HEK293 (cell line): ENCODE measurements around the gene VAMP8.
A peak's percentile ranks its signal among the peaks of the same experiment; 100 is the strongest.

Experiments
- CTCF ChIA-PET: fragments of 350-600 bp; formaldehyde crosslinking; extraction: SDS; loops from one replicate; lab custom pipeline; 2021; ENCODE audit warnings: antibody characterized with exemption; lab: Yijun Ruan, JAX
- POLR2A ChIA-PET: fragments of 300-600 bp; formaldehyde crosslinking; extraction: SDS; loops from one replicate; lab custom pipeline; 2020; ENCODE audit warnings: antibody characterized with exemption, inconsistent platforms; lab: Yijun Ruan, JAX
- H3K27ac ChIP-seq: fragments of 200-500 bp; sonication (Bioruptor generic); 2 replicates; pipeline ENCODE4 v1.5.1; 2014; ENCODE audit warnings: low read depth, low read length, control low read depth, inconsistent platforms; ENCODE audit errors: extremely low read depth
- H3K36me3 ChIP-seq, 2 experiments: fragments of 200-500 bp in 1 of 2; sonication (Bioruptor generic) in 1 of 2; 1 replicate in 1 of 2; 2 replicates in 1 of 2; pipeline ENCODE4 v1.5.1; 2014 to 2017; ENCODE audit warnings: inconsistent platforms in 2 of 2, low read length in 2 of 2; ENCODE audit not compliant: control insufficient read depth in 2 of 2, insufficient read depth in 1 of 2
- H3K4me1 ChIP-seq: fragments of 200-500 bp; sonication (Bioruptor generic); 2 replicates; pipeline ENCODE4 v1.5.1; 2014; ENCODE audit warnings: mild to moderate bottlenecking, low read length, inconsistent platforms; ENCODE audit not compliant: control insufficient read depth, insufficient read depth
- H3K4me3 ChIP-seq: 2 replicates; pipeline ENCODE4 v1.5.1; 2011; ENCODE audit warnings: low read depth, mild to moderate bottlenecking, control low read depth, low read length, moderate library complexity
- H3K9me3 ChIP-seq: fragments of 200-500 bp; sonication (Bioruptor generic); 2 replicates; pipeline ENCODE4 v1.5.1; 2014; ENCODE audit warnings: low read depth, low read length, inconsistent platforms; ENCODE audit not compliant: control insufficient read depth, insufficient read depth
- BCL11B ChIP-seq: fragments of 450-650 bp; formaldehyde crosslinking; IDR thresholded peaks from 2 replicates; pipeline ENCODE4 v1.5.1; 2016; ENCODE audit warnings: low read depth, missing biosample characterization, missing genetic modification characterization
- KLF7 ChIP-seq: fragments of 450-650 bp; formaldehyde crosslinking; IDR thresholded peaks from 2 replicates; pipeline ENCODE4 v1.5.1; 2016; ENCODE audit warnings: missing biosample characterization, missing genetic modification characterization, borderline replicate concordance
- MZF1 ChIP-seq: fragments of 450-650 bp; formaldehyde crosslinking; IDR thresholded peaks from 2 replicates; pipeline ENCODE4 v1.5.1; 2017; ENCODE audit warnings: missing biosample characterization, missing genetic modification characterization, borderline replicate concordance
- SCRT1 ChIP-seq: fragments of 450-650 bp; formaldehyde crosslinking; IDR thresholded peaks from 2 replicates; pipeline ENCODE4 v1.5.1; 2016; ENCODE audit warnings: missing biosample characterization, missing genetic modification characterization, borderline replicate concordance
- SETDB1 ChIP-seq: IDR thresholded peaks from one replicate; pipeline ENCODE4 v1.6.1; 2017; ENCODE audit warnings: mild to moderate bottlenecking, low read length, moderate library complexity, mixed read lengths; ENCODE audit not compliant: insufficient read length
- TCF7L2 ChIP-seq: IDR thresholded peaks from 2 replicates; pipeline ENCODE4 v1.6.1; 2011; ENCODE audit warnings: low read depth, mild to moderate bottlenecking, inconsistent platforms, low read length, moderate library complexity, borderline replicate concordance
- ZBTB17 ChIP-seq: fragments of 450-650 bp; formaldehyde crosslinking; IDR thresholded peaks from 2 replicates; pipeline ENCODE4 v1.5.1; 2016; ENCODE audit warnings: missing biosample characterization, missing genetic modification characterization
- ZBTB7A ChIP-seq: fragments of 450-650 bp; formaldehyde crosslinking; IDR thresholded peaks from 2 replicates; pipeline ENCODE4 v1.5.1; 2016; ENCODE audit warnings: low read depth, missing biosample characterization, missing genetic modification characterization
- ZFHX2 ChIP-seq: fragments of 450-650 bp; formaldehyde crosslinking; conservative IDR thresholded peaks from 2 replicates; pipeline ENCODE4 v1.5.1; 2016; ENCODE audit warnings: missing biosample characterization, missing genetic modification characterization
- ZNF16 ChIP-seq: fragments of 450-650 bp; formaldehyde crosslinking; IDR thresholded peaks from 2 replicates; pipeline ENCODE4 v1.5.1; 2016; ENCODE audit warnings: low read depth, missing biosample characterization, missing genetic modification characterization
- ZNF175 ChIP-seq: fragments of 450-650 bp; formaldehyde crosslinking; IDR thresholded peaks from 2 replicates; pipeline ENCODE4 v1.5.1; 2016; ENCODE audit warnings: missing biosample characterization, missing genetic modification characterization
- ZNF239 ChIP-seq: fragments of 450-650 bp; formaldehyde crosslinking; IDR thresholded peaks from 2 replicates; pipeline ENCODE4 v1.5.1; 2016; ENCODE audit warnings: missing biosample characterization, missing genetic modification characterization
- ZNF292 ChIP-seq: fragments of 450-650 bp; formaldehyde crosslinking; IDR thresholded peaks from 2 replicates; pipeline ENCODE4 v1.5.1; 2016; ENCODE audit warnings: low read depth, missing biosample characterization, missing genetic modification characterization, borderline replicate concordance
- ZNF311 ChIP-seq: fragments of 450-650 bp; formaldehyde crosslinking; IDR thresholded peaks from 2 replicates; pipeline ENCODE4 v1.5.1; 2017; ENCODE audit warnings: missing biosample characterization, missing genetic modification characterization, borderline replicate concordance
- ZNF391 ChIP-seq: fragments of 450-650 bp; formaldehyde crosslinking; IDR thresholded peaks from 2 replicates; pipeline ENCODE4 v1.5.1; 2016; ENCODE audit warnings: low read depth, missing biosample characterization, missing genetic modification characterization, borderline replicate concordance
- ZNF510 ChIP-seq: fragments of 450-650 bp; formaldehyde crosslinking; IDR thresholded peaks from 2 replicates; pipeline ENCODE4 v1.5.1; 2018; ENCODE audit warnings: mild to moderate bottlenecking, missing genetic modification characterization, missing biosample characterization; ENCODE audit not compliant: insufficient replicate concordance
- ZNF600 ChIP-seq: fragments of 450-650 bp; formaldehyde crosslinking; IDR thresholded peaks from 2 replicates; pipeline ENCODE4 v1.5.1; 2016; ENCODE audit warnings: missing biosample characterization, missing genetic modification characterization
- ZNF701 ChIP-seq: fragments of 450-650 bp; formaldehyde crosslinking; IDR thresholded peaks from 2 replicates; pipeline ENCODE4 v1.5.1; 2016; ENCODE audit warnings: missing biosample characterization, missing genetic modification characterization
- ZNF776 ChIP-seq: fragments of 450-650 bp; formaldehyde crosslinking; IDR thresholded peaks from 2 replicates; pipeline ENCODE4 v1.5.0; 2017; ENCODE audit warnings: missing biosample characterization, missing genetic modification characterization, borderline replicate concordance
- ZSCAN30 ChIP-seq: fragments of 450-650 bp; IDR thresholded peaks from 2 replicates; pipeline ENCODE4 v1.5.1; 2018; ENCODE audit warnings: missing biosample characterization, mild to moderate bottlenecking, missing genetic modification characterization, moderate library complexity
- ZXDB ChIP-seq: fragments of 450-650 bp; formaldehyde crosslinking; IDR thresholded peaks from 2 replicates; pipeline ENCODE4 v1.5.1; 2016; ENCODE audit warnings: missing biosample characterization, missing genetic modification characterization
- TF ChIP-seq, protein P1 (sequence below): fragments of 450-650 bp; formaldehyde crosslinking; IDR thresholded peaks from 2 replicates; pipeline ENCODE4 v1.5.1; 2016; ENCODE audit warnings: missing biosample characterization, missing genetic modification characterization
- TF ChIP-seq, protein P2 (sequence below): fragments of 450-650 bp; formaldehyde crosslinking; IDR thresholded peaks from 2 replicates; pipeline ENCODE4 v1.5.1; 2017; ENCODE audit warnings: missing biosample characterization, missing genetic modification characterization
- TF ChIP-seq, protein P3 (sequence below): fragments of 450-650 bp; formaldehyde crosslinking; IDR thresholded peaks from 2 replicates; pipeline ENCODE4 v1.5.1; 2016; ENCODE audit warnings: missing biosample characterization, missing genetic modification characterization
- TF ChIP-seq, protein P4 (sequence below): fragments of 450-650 bp; formaldehyde crosslinking; IDR thresholded peaks from 2 replicates; pipeline ENCODE4 v1.5.1; 2016; ENCODE audit warnings: missing biosample characterization, missing genetic modification characterization
- TF ChIP-seq, protein P5 (sequence below): fragments of 450-650 bp; formaldehyde crosslinking; IDR thresholded peaks from 2 replicates; pipeline ENCODE4 v1.5.1; 2017; ENCODE audit warnings: missing biosample characterization, mild to moderate bottlenecking, missing genetic modification characterization, moderate library complexity
- TF ChIP-seq, protein P6 (sequence below): fragments of 450-650 bp; IDR thresholded peaks from 2 replicates; pipeline ENCODE4 v1.5.1; 2018; ENCODE audit warnings: missing biosample characterization, mild to moderate bottlenecking, missing genetic modification characterization

The VAMP8 gene

DNA sequence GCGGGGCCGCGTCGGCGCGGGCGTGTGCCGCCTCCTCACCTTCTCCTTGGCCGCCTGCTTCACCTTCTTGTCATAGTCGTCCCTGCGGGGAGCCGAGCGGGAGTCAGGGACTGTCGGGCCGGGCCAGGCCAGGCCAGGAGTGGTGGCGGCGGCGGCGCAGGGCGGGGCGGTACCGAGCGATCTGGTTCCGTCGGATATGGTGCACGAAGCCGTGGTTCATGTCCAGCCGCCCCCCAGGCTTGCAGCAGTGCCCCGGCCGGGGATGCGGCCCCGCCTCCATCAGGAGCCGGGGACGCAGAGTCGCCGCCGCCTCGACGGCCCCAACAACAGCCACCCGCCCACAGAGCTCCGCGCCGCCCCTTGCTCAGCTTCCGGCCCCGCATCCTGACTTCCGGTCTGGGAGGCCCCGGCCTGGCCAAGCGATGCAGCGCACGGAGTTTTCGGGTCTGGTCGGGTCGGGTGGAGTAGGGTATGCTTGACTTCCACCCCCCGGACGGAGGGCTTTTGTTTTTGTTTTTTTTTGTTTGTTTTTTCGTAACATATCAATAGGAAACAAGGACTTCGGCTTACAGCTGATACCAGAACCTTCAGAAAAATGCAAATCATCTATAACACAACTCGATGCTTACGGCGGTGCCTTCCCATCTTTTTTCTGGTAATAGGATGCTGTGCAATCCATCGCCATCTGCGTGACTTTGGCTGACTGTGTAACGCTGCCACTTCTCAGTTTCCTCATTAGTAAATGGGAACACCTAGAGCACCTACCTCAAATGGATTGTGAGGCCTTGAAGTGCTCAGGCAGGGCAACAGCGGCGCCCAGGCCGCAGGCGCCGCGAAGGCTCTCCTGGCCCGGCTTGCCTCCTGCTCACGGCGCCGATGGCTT is 34.6 kb downstream of the VAMP8 start, which contains the start of gene C2orf68:
Gene C2orf68 (minus strand): TSS at position 362 of the 883 bp plus-strand sequence. CDS start 82 bp downstream, at position 280.
- Histone ChIP-seq H3K4me3 (peak within 1 kb of the TSS; percentile 79), H3K4me1 (peaks cover under 1% of the 10 kb centered on the region; the same call in 1 of the 2 replicates), H3K27ac (peak within 1 kb of the TSS; percentile 89), H3K36me3 (peaks cover 4 to 32% of the 10 kb centered on the region in 2 experiments; a peak in 2 of 3 replicates), H3K9me3 (no peaks in the 10 kb centered on the region)
- ChIA-PET POLR2A (interaction anchor here (0.6 to 1.8 kb wide), 17 partner anchors 9 to 258 kb away, joined by 3 to 31 read pairs (median 4); partner anchors contain the start of genes ELMOD3, MAT2A, RETSAT and RNF181), CTCF (interaction anchor here (0.9 to 1.2 kb wide), 2 partner anchors 10 to 61 kb away, joined by 3 read pairs; no protein-coding TSS in a partner anchor)
- TF ChIP-seq, protein P1, sequence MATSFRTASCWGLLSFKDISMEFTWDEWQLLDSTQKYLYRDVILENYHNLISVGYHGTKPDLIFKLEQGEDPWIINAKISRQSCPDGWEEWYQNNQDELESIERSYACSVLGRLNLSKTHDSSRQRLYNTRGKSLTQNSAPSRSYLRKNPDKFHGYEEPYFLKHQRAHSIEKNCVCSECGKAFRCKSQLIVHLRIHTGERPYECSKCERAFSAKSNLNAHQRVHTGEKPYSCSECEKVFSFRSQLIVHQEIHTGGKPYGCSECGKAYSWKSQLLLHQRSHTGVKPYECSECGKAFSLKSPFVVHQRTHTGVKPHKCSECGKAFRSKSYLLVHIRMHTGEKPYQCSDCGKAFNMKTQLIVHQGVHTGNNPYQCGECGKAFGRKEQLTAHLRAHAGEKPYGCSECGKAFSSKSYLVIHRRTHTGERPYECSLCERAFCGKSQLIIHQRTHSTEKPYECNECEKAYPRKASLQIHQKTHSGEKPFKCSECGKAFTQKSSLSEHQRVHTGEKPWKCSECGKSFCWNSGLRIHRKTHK, result no peak
- TF ChIP-seq, protein P2, sequence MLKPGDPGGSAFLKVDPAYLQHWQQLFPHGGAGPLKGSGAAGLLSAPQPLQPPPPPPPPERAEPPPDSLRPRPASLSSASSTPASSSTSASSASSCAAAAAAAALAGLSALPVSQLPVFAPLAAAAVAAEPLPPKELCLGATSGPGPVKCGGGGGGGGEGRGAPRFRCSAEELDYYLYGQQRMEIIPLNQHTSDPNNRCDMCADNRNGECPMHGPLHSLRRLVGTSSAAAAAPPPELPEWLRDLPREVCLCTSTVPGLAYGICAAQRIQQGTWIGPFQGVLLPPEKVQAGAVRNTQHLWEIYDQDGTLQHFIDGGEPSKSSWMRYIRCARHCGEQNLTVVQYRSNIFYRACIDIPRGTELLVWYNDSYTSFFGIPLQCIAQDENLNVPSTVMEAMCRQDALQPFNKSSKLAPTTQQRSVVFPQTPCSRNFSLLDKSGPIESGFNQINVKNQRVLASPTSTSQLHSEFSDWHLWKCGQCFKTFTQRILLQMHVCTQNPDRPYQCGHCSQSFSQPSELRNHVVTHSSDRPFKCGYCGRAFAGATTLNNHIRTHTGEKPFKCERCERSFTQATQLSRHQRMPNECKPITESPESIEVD (tag by site-specific recombination), result no peak
- TF ChIP-seq ZNF16 (no peak), MZF1 (tag by site-specific recombination) (no peak), BCL11B (tag by site-specific recombination) (no peak; the same call in 1 of the 2 replicates), KLF7 (tag by site-specific recombination) (no peak), ZFHX2 (tag by site-specific recombination) (peak; percentile 67), ZNF292 (tag by site-specific recombination) (no peak), ZNF239 (tag by site-specific recombination) (no peak), ZSCAN30 (0 out of 2 replicates have a peak, but pooled peaks have one; percentile 21), ZNF510 (tag by site-specific recombination) (no peak), SETDB1 (no peak), ZNF311 (tag by site-specific recombination) (no peak), SCRT1 (tag by site-specific recombination) (no peak), TCF7L2 (no peak), ZNF701 (tag by site-specific recombination) (no peak), ZXDB (peak; percentile 87; the same call in 1 of the 2 replicates), ZNF175 (no peak), ZBTB17 (tag by site-specific recombination) (peak; percentile 59), ZBTB7A (tag by site-specific recombination) (no peak), ZNF391 (tag by site-specific recombination) (0 out of 2 replicates have a peak, but pooled peaks have one; percentile 26), ZNF776 (tag by site-specific recombination) (no peak), ZNF600 (tag by site-specific recombination) (peak; percentile 70)
- TF ChIP-seq, protein P3, sequence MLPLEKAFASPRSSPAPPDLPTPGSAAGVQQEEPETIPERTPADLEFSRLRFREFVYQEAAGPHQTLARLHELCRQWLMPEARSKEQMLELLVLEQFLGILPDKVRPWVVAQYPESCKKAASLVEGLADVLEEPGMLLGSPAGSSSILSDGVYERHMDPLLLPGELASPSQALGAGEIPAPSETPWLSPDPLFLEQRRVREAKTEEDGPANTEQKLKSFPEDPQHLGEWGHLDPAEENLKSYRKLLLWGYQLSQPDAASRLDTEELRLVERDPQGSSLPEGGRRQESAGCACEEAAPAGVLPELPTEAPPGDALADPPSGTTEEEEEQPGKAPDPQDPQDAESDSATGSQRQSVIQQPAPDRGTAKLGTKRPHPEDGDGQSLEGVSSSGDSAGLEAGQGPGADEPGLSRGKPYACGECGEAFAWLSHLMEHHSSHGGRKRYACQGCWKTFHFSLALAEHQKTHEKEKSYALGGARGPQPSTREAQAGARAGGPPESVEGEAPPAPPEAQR, result no peak
- TF ChIP-seq, protein P4, sequence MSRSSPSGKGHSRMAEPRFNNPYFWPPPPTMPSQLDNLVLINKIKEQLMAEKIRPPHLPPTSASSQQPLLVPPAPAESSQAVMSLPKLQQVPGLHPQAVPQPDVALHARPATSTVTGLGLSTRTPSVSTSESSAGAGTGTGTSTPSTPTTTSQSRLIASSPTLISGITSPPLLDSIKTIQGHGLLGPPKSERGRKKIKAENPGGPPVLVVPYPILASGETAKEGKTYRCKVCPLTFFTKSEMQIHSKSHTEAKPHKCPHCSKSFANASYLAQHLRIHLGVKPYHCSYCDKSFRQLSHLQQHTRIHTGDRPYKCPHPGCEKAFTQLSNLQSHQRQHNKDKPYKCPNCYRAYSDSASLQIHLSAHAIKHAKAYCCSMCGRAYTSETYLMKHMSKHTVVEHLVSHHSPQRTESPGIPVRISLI (tag by site-specific recombination), result peak; percentile 10; the same call in 1 of the 2 replicates
- TF ChIP-seq, protein P5, sequence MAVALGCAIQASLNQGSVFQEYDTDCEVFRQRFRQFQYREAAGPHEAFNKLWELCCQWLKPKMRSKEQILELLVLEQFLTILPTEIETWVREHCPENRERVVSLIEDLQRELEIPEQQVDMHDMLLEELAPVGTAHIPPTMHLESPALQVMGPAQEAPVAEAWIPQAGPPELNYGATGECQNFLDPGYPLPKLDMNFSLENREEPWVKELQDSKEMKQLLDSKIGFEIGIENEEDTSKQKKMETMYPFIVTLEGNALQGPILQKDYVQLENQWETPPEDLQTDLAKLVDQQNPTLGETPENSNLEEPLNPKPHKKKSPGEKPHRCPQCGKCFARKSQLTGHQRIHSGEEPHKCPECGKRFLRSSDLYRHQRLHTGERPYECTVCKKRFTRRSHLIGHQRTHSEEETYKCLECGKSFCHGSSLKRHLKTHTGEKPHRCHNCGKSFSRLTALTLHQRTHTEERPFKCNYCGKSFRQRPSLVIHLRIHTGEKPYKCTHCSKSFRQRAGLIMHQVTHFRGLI (tag by site-specific recombination), result no peak
- TF ChIP-seq, protein P6, sequence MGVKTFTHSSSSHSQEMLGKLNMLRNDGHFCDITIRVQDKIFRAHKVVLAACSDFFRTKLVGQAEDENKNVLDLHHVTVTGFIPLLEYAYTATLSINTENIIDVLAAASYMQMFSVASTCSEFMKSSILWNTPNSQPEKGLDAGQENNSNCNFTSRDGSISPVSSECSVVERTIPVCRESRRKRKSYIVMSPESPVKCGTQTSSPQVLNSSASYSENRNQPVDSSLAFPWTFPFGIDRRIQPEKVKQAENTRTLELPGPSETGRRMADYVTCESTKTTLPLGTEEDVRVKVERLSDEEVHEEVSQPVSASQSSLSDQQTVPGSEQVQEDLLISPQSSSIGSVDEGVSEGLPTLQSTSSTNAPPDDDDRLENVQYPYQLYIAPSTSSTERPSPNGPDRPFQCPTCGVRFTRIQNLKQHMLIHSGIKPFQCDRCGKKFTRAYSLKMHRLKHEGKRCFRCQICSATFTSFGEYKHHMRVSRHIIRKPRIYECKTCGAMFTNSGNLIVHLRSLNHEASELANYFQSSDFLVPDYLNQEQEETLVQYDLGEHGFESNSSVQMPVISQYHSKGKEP (tag by site-specific recombination), result no peak
